Heart right ventricle (tissue), 16 donors: ENCODE results near the gene KCNMA1. TPM values are rescaled to one million over a fixed set of nuclear protein-coding genes. Genes with fewer than 3 reads are reported as not detected.
"Not testable (repeated sequence)": the region's sequence is repeated elsewhere in the genome, so short reads cannot be mapped to it uniquely, and the experiment has no call there.

ENCODE experiments used
- ATAC-seq, 8 donors: fragments of 200-7000 bp; cut with Tn5 transposase; one replicate each; pipeline ENCODE4 v1.9.1; 2020; ENCODE audit warnings: mild to moderate bottlenecking in 8 of 8, moderate library complexity in 8 of 8, moderate number of reproducible peaks in 1 of 8
- DNase-seq, 2 donors: peaks; one replicate each; pipeline ENCODE4 v3.0.0-alpha.2; 2020
- H3K27ac ChIP-seq, 10 donors: fragments of 200-600 bp; sonication (generic) in 2 of 10; one replicate each; pipeline versions ENCODE4 v1.5.0 to v1.8.0; 2020 to 2022; ENCODE audit warnings: mild to moderate bottlenecking in 3 of 10
- H3K27me3 ChIP-seq, 7 donors: fragments of 200-600 bp; one replicate each; pipeline ENCODE4 v1.8.0; 2021 to 2022; ENCODE audit warnings: mild to moderate bottlenecking in 2 of 7
- H3K36me3 ChIP-seq, 9 donors: fragments of 200-600 bp; sonication (generic) in 1 of 9; one replicate each; pipeline versions ENCODE4 v1.5.0 to v1.8.0; 2020 to 2022; ENCODE audit warnings: mild to moderate bottlenecking in 2 of 9
- H3K4me1 ChIP-seq, 9 donors: fragments of 200-600 bp; sonication (generic) in 1 of 9; one replicate each; pipeline versions ENCODE4 v1.5.0 to v1.8.0; 2020 to 2022; ENCODE audit warnings: mild to moderate bottlenecking in 4 of 9
- H3K4me3 ChIP-seq, 10 donors: fragments of 200-600 bp; sonication (generic) in 2 of 10; one replicate each; pipeline versions ENCODE4 v1.5.0 to v1.8.0; 2020 to 2022; ENCODE audit warnings: mild to moderate bottlenecking in 7 of 10, moderate library complexity in 2 of 10
- H3K9me3 ChIP-seq, 11 donors: fragments of 200-600 bp in 10 of 11; sonication (generic) in 2 of 11; one replicate each; pipeline versions ENCODE4 v1.5.0 to v1.8.0; 2013 to 2022; ENCODE audit warnings: mild to moderate bottlenecking in 2 of 11, control low read depth in 1 of 11, moderate library complexity in 1 of 11
- CTCF ChIP-seq, 9 donors: fragments of 200-600 bp; sonication (generic) in 2 of 9; IDR thresholded peaks; one replicate each; pipeline versions ENCODE4 v1.5.0 to v1.8.0; 2021 to 2022; ENCODE audit warnings: antibody characterized with exemption in 9 of 9, mild to moderate bottlenecking in 5 of 9, moderate library complexity in 1 of 9
- WGBS, 2 donors: extraction: QIAGEN DNeasy Blood & Tissue Kit; methylation state at CpG; one replicate each; pipeline ENCODE4 v1.1.7; 2013; ENCODE audit warnings: inconsistent platforms in 1 of 2; 5-methylcytosine and 5-hydroxymethylcytosine counted together
- intact Hi-C, 10 donors: fragments of 100-400 bp; cut with DNase I; formaldehyde crosslinking; loops; one replicate each; pipeline versions ENCODE4 v1.11.1 to v1.14.2; 2022
- polyA plus RNA-seq, 2 donors: library from polyadenylated mRNA; stranded (reverse); fragments of 200-250 nt; gene quantifications; one replicate each; pipeline ENCODE4 v1.2.3, GENCODE V29; 2013
- total RNA-seq, 10 donors: library from RNA; stranded (reverse); fragmentation: NEBNext Ultra II Directional in 3 of 10; extraction: Animal tissue kit (Norgen Biotek cat#: 25700) in 3 of 10; gene quantifications; one replicate each; pipeline versions ENCODE4 v1.2.1 to v1.2.4, GENCODE V29; 2021 to 2023
- donor health status: Arrhythmogenic right ventricular cardiomyopathy.
- donor health status: ischemic (EF 13 %, LVEDD 7.1; RV severe dilation, severe dysfunction).
- donor health status: healthy with polysubstance abuse.
- donor health status: DM: no; HTN: yes; CAD: no.
- donor health status: DM: no; HTN: no; CAD: no.
- donor health status: ischemic (EF 25% LVEDD 6.9; RV normal size, moderate dysfunction).
- donor health status: ischemic (EF 25% LVEDD 5.7; RV mildly dilated, moderate dysfunction).
- donor health status: healthy.
- donor health status: DM: yes; HTN: yes; CAD: no.
- donor health status: Ischemic cardiomyopathy.
- donor health status: ischemic (EF 35%, LVEDD 5.7; RV mildly dilated, moderate dysfunction).
- donor health status: nonischemic (EF 11% LVEDD 7.7; RV severe dilation, severe dysfunction).
- donor health status: DM: yes; HTN: yes; CAD: no.
- donor health status: PGD.
- donor health status: ischemic (EF 29% LVEDD 5.4; RV normal size, mild dysfunction).
- donor health status: nonischemic (EF 23%, LVEDD 6.1; RV moderate dilation, normal function).

KCNMA1 gene
- total and polyA plus RNA-seq, 12 donors, result 0.59 to 5.3 (median 1.6) TPM

- no peaks in the 10 kb centered on the region for H3K9me3 ChIP-seq
- no peaks in the 10 kb centered on the region for H3K36me3 ChIP-seq
- H3K4me1 ChIP-seq, result peaks cover 0 to 9% (median 0%) of the 10 kb centered on the region in 9 donors
- H3K27ac ChIP-seq, result no peak overlapping the region
- no peak overlapping the region for H3K4me3 ChIP-seq
- WGBS, 2 donors, result 83 to 85% methylated on average over 10 of the region's 10 CpGs
- no peak for TF ChIP-seq CTCF (IDR thresholded peaks at IDR 0.05)
- no peaks in the 10 kb centered on the region for H3K27me3 ChIP-seq
- DNase-seq (no peak), ATAC-seq (no peak)
- intact Hi-C loops, result no loop called here
These were observed 62.2 kb downstream of the KCNMA1 start for GRCh38 chr10:77575271-77576006.

- intact Hi-C loops, result no loop called here
- ATAC-seq (no peak), DNase-seq (no peak)
- H3K27me3 ChIP-seq, result no peaks in the 10 kb centered on the region
- no peaks in the 10 kb centered on the region for H3K36me3 ChIP-seq
- no peak overlapping the region for H3K4me3 ChIP-seq
- WGBS, 2 donors, result 50 to 62% methylated on average over 3 of the region's 3 CpGs
- no peaks in the 10 kb centered on the region for H3K9me3 ChIP-seq
- H3K27ac ChIP-seq, result no peak overlapping the region
- TF ChIP-seq CTCF (IDR thresholded peaks at IDR 0.05), result no peak
- peaks cover 0 to 9% (median 0%) of the 10 kb centered on the region in 9 donors for H3K4me1 ChIP-seq
These were observed 63.2 kb downstream of the KCNMA1 start for GRCh38 chr10:77574438-77574837.

- WGBS, 2 donors, result 74 to 79% methylated on average over 4 of the region's 4 CpGs
- H3K27ac ChIP-seq, H3K36me3 ChIP-seq, H3K27me3 ChIP-seq, H3K4me1 ChIP-seq, H3K9me3 ChIP-seq, intact Hi-C loops, H3K4me3 ChIP-seq, ATAC-seq, DNase-seq: not testable (repeated sequence)
These were observed 65.1 kb downstream of the KCNMA1 start for GRCh38 chr10:77572520-77572919.

GRCh38 chr10:77571490-77571889 is 66.1 kb downstream of the KCNMA1 start:
- intact Hi-C loops, result no loop called here
- WGBS, 2 donors, result 72 to 74% methylated on average over 3 of the region's 3 CpGs
- DNase-seq (no peak), ATAC-seq (no peak)
- Histone ChIP-seq H3K27me3 (peaks cover 0 to 10% (median 3%) of the 10 kb centered on the region in 7 donors), H3K9me3 (no peaks in the 10 kb centered on the region), H3K4me1 (no peaks in the 10 kb centered on the region), H3K36me3 (no peaks in the 10 kb centered on the region), H3K27ac (no peak overlapping the region), H3K4me3 (no peak overlapping the region)
- no peak for TF ChIP-seq CTCF (IDR thresholded peaks at IDR 0.05)

GRCh38 chr10:77566914-77567566 is 70.6 kb downstream of the KCNMA1 start:
- intact Hi-C loops, result no loop called here
- Histone ChIP-seq H3K27me3 (peaks cover 0 to 44% (median 20%) of the 10 kb centered on the region in 7 donors), H3K27ac (no peak overlapping the region), H3K4me3 (no peak overlapping the region), H3K4me1 (no peaks in the 10 kb centered on the region), H3K9me3 (no peaks in the 10 kb centered on the region), H3K36me3 (no peaks in the 10 kb centered on the region)
- no peak for TF ChIP-seq CTCF (IDR thresholded peaks at IDR 0.05)
- DNase-seq, result no peak
- 71% methylated on average over 13 of the region's 13 CpGs for WGBS, 2 donors
- ATAC-seq, result no peak
